ENCODE measurements around the gene ATL3. TPM values are rescaled to one million over a fixed set of nuclear protein-coding genes. Genes with fewer than 3 reads are reported as not detected.
"Not testable (repeated sequence)": the region's sequence is repeated elsewhere in the genome, so short reads cannot be mapped to it uniquely, and the experiment has no call there.

The ATL3 gene
- total RNA-seq, 1 donor from 2014 or later = 72.2 TPM

- DNase-seq (ENCODE audit: extremely low spot score in 2 of 2) = no peak
- H3K36me3 ChIP-seq = peaks cover 0 to 58% of the 10 kb centered on the region in 2 donors
- no peaks in the 10 kb centered on the region for H3K27me3 ChIP-seq
- H3K27ac ChIP-seq = peak overlapping the region; percentile 48
- no peaks in the 10 kb centered on the region for H3K4me1 ChIP-seq
- H3K9me3 ChIP-seq = no peaks in the 10 kb centered on the region
- TF ChIP-seq POLR2A (IDR thresholded peaks at IDR 0.05) (no peak), CTCF (IDR thresholded peaks at IDR 0.05) (peak in 2 of 3 experiments; percentile 20 to 25), POLR2AphosphoS5 (IDR thresholded peaks at IDR 0.05; ENCODE audit: insufficient read depth in 1 of 2, low read depth in 1 of 2) (no peak)
- intact Hi-C loops (cut with DNase I) = loop anchor here (5.0 kb wide), 1 partner anchor 157 kb away; no protein-coding TSS in a partner anchor
- H3K4me3 ChIP-seq = no peak overlapping the region
Measured at GRCh38 chr11:63639199-63639832, 31.9 kb downstream of the ATL3 start.

- not testable (repeated sequence) for H3K27me3 ChIP-seq; H3K4me3 ChIP-seq; H3K4me1 ChIP-seq; DNase-seq (ENCODE audit: extremely low spot score in 2 of 2); H3K9me3 ChIP-seq; H3K27ac ChIP-seq
- intact Hi-C loops (cut with DNase I) = loop anchor here (5.0 kb wide), 1 partner anchor 156 kb away; no protein-coding TSS in a partner anchor
- H3K36me3 ChIP-seq = peaks cover 0 to 59% of the 10 kb centered on the region in 2 donors
Measured at GRCh38 chr11:63638436-63638835, 32.7 kb downstream of the ATL3 start.

DNA sequence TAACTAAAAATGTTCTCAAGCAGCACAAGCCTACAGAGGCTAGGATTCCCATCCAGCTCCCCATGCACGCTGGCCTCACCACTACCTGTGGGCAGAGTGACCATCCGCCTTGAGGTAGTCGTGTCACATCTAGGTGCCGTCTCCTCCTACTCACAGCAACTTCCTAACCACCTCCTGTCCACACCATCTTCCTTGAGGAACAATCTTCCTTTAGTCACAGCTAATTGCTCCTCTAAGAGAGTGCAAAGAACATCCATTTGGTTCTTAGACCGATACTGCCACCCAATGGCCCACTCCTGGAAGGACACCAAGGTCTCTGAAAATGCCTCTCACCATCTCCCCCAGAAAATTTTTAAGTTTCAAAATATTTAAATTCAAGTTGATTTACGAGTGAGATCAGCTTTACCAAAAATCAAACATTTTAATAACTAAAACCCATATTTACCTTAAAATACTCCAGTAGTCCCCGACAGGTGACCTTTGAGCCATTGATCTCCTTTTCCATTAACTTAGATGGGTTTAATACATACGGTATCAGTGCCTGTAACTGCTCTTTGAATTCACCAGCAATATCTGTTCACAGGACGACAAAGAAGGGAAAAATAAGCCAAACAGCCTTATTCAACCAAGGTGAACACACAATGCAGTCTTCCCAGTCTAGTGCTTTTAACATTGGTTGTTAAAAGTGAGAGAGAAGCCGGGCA, 35.3 kb downstream of the ATL3 start:
- no peak for TF ChIP-seq POLR2A (IDR thresholded peaks at IDR 0.05)
- TF ChIP-seq POLR2AphosphoS5 (IDR thresholded peaks at IDR 0.05; ENCODE audit: insufficient read depth in 1 of 2, low read depth in 1 of 2) = no peak
- peak; percentile 40 to 63 (median 62) for TF ChIP-seq CTCF (IDR thresholded peaks at IDR 0.05)
- intact Hi-C loops (cut with DNase I) = loop anchor here (5.0 kb wide), 1 partner anchor 154 kb away; no protein-coding TSS in a partner anchor
- DNase-seq (ENCODE audit: extremely low spot score in 2 of 2) = no peak

GRCh38 chr11:63629426-63629825, 41.8 kb downstream of the ATL3 start:
- Histone ChIP-seq H3K4me1 (peaks cover 9% of the 10 kb centered on the region), H3K9me3 (no peaks in the 10 kb centered on the region), H3K4me3 (no peak overlapping the region), H3K36me3 (peaks cover 0 to 55% of the 10 kb centered on the region in 2 donors), H3K27me3 (no peaks in the 10 kb centered on the region), H3K27ac (no peak overlapping the region)
- intact Hi-C loops (cut with DNase I) = no loop called here
- no peak for DNase-seq (ENCODE audit: extremely low spot score in 2 of 2)
- TF ChIP-seq POLR2A (IDR thresholded peaks at IDR 0.05) (no peak), CTCF (IDR thresholded peaks at IDR 0.05) (no peak), POLR2AphosphoS5 (IDR thresholded peaks at IDR 0.05; ENCODE audit: insufficient read depth in 1 of 2, low read depth in 1 of 2) (no peak)

More for the DNA sequence above, 35.3 kb downstream of the ATL3 start:
- Histone ChIP-seq H3K4me3 (no peak overlapping the region), H3K9me3 (no peaks in the 10 kb centered on the region), H3K36me3 (peaks cover 0 to 51% of the 10 kb centered on the region in 2 donors), H3K27ac (no peak overlapping the region), H3K27me3 (no peaks in the 10 kb centered on the region), H3K4me1 (peaks cover 9% of the 10 kb centered on the region)

DNA sequence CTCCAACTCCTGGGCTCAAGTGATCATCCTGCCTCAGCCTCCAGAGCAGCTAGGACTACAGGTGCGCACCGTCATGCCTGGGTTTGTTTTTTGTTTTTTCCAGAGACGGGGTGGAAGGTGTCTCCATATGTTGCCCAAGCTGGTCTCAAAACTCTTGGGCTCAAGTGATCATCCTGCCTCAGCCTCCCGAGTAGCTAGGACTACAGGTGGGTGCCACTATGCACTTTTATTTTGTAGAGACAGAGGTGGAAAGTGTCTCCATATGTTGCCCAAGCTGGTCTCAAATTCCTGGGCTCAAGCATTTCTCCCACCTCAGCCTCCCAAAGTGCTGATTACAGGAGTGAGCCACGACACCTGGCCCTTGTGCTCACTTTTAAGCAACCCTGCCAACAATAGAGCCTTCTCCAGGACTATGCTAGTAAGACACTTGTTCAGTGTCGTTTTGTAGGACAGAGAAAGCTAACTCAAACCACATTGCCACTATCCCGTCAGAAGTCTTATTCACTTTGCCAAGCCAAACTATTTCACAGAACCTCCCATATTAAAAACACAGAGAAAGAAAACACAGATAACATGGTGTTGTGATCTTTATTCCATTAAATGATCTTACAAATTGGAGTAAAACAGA, 47.5 kb downstream of the ATL3 start:
- no peak overlapping the region for H3K4me3 ChIP-seq

More for the DNA sequence above, 47.5 kb downstream of the ATL3 start:
- Histone ChIP-seq H3K36me3 (peaks cover 0 to 6% of the 10 kb centered on the region in 2 donors), H3K9me3 (no peaks in the 10 kb centered on the region), H3K27ac (no peak overlapping the region), H3K27me3 (no peaks in the 10 kb centered on the region), H3K4me1 (no peaks in the 10 kb centered on the region)
- DNase-seq (ENCODE audit: extremely low spot score in 2 of 2) = no peak
- TF ChIP-seq POLR2A (IDR thresholded peaks at IDR 0.05) = no peak
- intact Hi-C loops (cut with DNase I) = no loop called here
